Measurements from ENCODE around the gene SLC25A21. TPM values are rescaled to one million over a fixed set of nuclear protein-coding genes. Genes with fewer than 3 reads are reported as not detected.

The SLC25A21 gene
- total and polyA plus RNA-seq, 2 of the 13 experiments (the other 11 are each of a cell fraction or from before 2014, with no cell fraction given) = 1.9 to 2.9 TPM

GRCh38 chr14:36661506-36662257 is 510.7 kb downstream of the SLC25A21 start, which contains the start of gene PAX9 (continued):
- TF ChIP-seq USF2 (IDR thresholded peaks at IDR 0.05; ENCODE audit: low read depth, low read length) (no peak), USF2 (CRISPR knock-in tag; IDR thresholded peaks at IDR 0.05; ENCODE audit: borderline replicate concordance) (no peak), CSRNP2 (CRISPR knock-in tag; conservative IDR thresholded peaks at IDR 0.05; ENCODE audit: low read depth) (no peak), MIXL1 (CRISPR knock-in tag; IDR thresholded peaks at IDR 0.05) (no peak), TGIF2 (CRISPR knock-in tag; IDR thresholded peaks at IDR 0.05) (no peak), ZFY (CRISPR knock-in tag; IDR thresholded peaks at IDR 0.05) (no peak), ZNF251 (CRISPR knock-in tag; IDR thresholded peaks at IDR 0.05) (no peak), NFYC (CRISPR knock-in tag; IDR thresholded peaks at IDR 0.05) (peak; percentile 78), SP2 (CRISPR knock-in tag; IDR thresholded peaks at IDR 0.05) (peak; percentile 71), KDM5B (CRISPR knock-in tag; IDR thresholded peaks at IDR 0.05; ENCODE audit: borderline replicate concordance) (no peak), STAT6 (CRISPR knock-in tag; IDR thresholded peaks at IDR 0.05; ENCODE audit: borderline replicate concordance) (no peak), KLF9 (CRISPR knock-in tag; IDR thresholded peaks at IDR 0.05; ENCODE audit: low read depth) (no peak), YY1 (IDR thresholded peaks at IDR 0.05; ENCODE audit: insufficient read depth, insufficient replicate concordance, low read depth, low read length) (no peak), ZNF224 (CRISPR knock-in tag; IDR thresholded peaks at IDR 0.05) (0 out of 2 replicates have a peak, but pooled peaks have one; percentile 12), ZKSCAN8 (CRISPR knock-in tag; IDR thresholded peaks at IDR 0.05; ENCODE audit: borderline replicate concordance) (no peak), ETV6 (CRISPR knock-in tag; conservative IDR thresholded peaks at IDR 0.05) (0 out of 2 replicates have a peak, but pooled peaks have one; percentile 34), ZNF781 (CRISPR knock-in tag; IDR thresholded peaks at IDR 0.05; ENCODE audit: borderline replicate concordance, not compliant biosample characterization) (no peak), BCL6 (CRISPR knock-in tag; IDR thresholded peaks at IDR 0.05) (no peak), ZNF629 (CRISPR knock-in tag; conservative IDR thresholded peaks at IDR 0.05) (peak; percentile 56; the same call in 1 of the 2 replicates), NFYB (CRISPR knock-in tag; IDR thresholded peaks at IDR 0.05) (peak; percentile 71), MXI1 (IDR thresholded peaks at IDR 0.05; ENCODE audit: borderline replicate concordance, low read depth, low read length) (no peak), SKI (IDR thresholded peaks at IDR 0.05; ENCODE audit: partially characterized antibody) (no peak), REPIN1 (CRISPR knock-in tag; IDR thresholded peaks at IDR 0.05; ENCODE audit: borderline replicate concordance, low read depth) (no peak), ATF4 (CRISPR knock-in tag; IDR thresholded peaks at IDR 0.05) (no peak)
